ENCODE data around the gene VAV3.

Gene VAV3

DNA sequence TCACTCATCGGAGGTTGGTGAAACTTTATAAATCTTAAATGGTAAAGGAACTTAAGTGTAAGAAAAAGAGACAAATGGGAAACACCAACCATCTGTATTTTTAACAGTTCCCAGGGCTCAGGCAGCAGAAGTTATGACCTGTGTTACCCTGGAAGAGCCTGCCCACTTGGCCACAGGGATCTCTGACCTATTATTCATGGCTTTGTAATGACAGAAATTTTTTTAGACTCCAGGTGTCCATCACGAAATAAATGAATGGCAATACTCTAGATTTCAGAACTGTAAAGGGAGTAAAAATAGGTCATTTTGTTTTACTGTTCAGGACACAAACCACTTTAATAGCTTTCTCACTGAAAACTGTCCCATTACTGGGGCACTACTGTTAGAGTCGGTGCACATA, 389.8 kb downstream of the VAV3 start:
- DNase-seq (ENCODE audit: low spot score): no peak

- no peak for DNase-seq (ENCODE audit: low spot score)
Measured at GRCh38 chr1:107574044-107574443, 390.9 kb downstream of the VAV3 start.

DNA sequence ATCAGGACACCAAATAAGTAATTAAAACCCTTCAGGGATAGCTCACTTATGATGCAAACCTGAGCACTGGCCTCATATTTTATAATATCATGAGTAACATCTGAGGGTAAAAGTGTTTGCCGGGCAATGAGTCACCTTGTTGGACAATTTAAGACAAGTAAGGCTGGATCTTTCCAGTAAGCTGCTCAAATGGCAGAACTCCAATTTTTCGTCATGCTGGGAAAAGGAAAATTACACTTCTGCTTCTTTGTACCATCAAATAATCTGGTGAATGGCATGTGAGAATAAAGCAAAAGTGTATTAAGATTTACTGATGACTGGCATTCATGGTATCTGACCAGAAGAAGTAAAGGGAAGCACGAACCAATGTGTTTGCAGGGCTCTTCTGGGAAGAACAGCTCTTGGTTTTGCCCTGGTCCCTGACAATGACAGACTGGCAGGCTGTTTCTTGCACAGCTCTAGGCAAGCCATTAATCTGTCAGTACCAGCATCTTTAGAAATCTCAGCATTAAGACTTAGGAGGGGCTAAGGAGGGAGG, 392.2 kb downstream of the VAV3 start:
- peak; percentile 74 for DNase-seq (ENCODE audit: low spot score)

DNA sequence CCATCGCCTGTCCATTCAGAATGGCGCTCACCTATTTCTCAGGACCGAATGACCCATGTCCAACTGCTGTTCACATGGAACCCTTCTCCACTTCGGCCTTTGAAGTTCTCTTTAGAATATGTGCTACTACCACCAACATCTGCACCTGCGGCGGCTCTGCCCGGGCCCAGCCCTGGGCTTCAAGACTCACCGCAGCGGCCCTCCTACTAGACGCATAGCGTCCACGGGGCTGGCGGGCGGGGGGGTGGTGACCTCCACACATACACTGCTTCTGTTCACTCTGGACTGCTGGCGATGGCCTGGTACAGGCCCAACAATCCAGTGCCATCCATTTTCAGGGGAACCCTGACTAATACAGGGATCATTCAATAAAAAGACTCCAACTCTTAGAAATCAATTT, 394.2 kb downstream of the VAV3 start:
- no peak for DNase-seq (ENCODE audit: low spot score)

- DNase-seq (ENCODE audit: low spot score): no peak
Measured at GRCh38 chr1:107563441-107563840, 401.5 kb downstream of the VAV3 start.

GRCh38 chr1:107559881-107560280, 405.1 kb downstream of the VAV3 start:
- peak; percentile 45 for DNase-seq (ENCODE audit: low spot score)

DNA sequence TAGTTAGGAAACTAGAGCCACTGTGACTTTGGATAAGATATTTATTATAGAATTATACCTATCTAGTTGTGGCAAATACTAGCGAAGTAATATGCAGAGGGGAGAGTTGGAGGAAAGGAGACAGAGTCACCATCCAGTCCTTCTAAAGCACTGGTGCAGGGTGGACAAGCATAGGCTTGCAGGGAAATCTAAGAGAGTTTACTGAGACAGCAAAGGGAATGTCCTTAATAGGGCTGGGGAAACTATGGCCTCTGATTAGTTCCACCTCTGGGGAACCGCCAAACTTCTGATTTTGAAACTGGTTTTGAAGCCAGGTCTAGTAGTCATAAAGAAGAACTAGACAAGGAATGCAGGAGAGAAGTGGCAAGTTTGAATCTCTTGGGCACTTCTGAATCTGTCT, 407.9 kb downstream of the VAV3 start:
- no peak for DNase-seq (ENCODE audit: low spot score)

- no peak for DNase-seq (ENCODE audit: low spot score)
Measured at GRCh38 chr1:107555578-107555977, 409.4 kb downstream of the VAV3 start.

DNA sequence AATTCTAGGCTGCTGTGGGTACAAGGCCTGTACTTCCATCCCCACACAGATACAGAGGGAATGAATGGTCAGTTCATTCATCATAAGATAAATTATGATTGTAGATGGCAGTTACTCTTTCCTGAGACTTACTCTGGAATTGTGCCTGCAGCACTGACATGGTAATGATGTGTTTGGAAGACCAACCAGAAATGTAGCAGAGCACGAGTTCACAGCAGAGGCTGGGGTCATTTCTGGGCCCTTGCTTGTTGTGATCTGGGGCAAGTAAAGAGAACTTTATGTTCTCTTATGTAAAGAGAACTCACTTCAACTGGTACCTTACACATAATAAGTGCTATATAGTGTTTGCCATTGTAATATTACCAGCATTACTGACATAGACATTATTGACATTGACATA, 412.2 kb downstream of the VAV3 start:
- DNase-seq (ENCODE audit: low spot score): no peak

DNA sequence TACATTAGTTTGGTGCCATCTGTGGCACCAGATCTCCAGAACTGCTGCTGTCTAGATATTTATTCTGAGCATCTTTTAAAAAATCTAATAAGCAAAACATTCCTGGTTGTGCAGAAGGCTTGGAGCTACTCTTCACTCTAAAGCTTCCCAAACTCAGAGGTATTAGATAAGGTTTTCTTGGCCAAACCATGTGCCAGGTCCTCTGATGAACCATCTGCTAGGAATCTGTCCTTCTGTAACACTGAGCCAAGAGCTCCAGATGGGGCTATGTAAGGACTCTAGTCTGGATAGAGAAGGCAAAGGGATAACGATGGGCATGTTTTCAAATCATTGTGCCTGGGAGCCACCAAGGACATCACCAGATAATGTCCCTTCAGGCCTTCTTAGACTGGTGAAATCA, 413.5 kb downstream of the VAV3 start:
- peak; percentile 61 for DNase-seq (ENCODE audit: low spot score)

DNA sequence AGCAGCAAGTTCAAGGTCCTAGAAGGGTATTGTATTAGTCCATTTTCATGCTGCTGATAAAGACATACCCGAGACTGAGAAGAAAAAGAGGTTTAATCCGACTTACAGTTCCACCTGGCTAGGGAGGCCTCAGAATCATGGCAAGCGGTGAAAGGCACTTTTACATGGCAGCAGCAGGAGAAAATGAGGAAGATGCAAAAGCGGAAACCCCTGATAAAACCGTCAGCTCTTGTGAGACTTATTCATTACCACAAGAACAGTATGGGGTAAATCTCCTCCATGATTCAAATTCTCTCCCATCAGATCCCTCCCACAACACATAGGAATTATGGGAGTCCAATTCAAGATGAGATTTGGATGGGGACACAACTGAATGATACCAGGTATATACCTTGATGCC, 414.6 kb downstream of the VAV3 start:
- DNase-seq (ENCODE audit: low spot score): no peak

DNA sequence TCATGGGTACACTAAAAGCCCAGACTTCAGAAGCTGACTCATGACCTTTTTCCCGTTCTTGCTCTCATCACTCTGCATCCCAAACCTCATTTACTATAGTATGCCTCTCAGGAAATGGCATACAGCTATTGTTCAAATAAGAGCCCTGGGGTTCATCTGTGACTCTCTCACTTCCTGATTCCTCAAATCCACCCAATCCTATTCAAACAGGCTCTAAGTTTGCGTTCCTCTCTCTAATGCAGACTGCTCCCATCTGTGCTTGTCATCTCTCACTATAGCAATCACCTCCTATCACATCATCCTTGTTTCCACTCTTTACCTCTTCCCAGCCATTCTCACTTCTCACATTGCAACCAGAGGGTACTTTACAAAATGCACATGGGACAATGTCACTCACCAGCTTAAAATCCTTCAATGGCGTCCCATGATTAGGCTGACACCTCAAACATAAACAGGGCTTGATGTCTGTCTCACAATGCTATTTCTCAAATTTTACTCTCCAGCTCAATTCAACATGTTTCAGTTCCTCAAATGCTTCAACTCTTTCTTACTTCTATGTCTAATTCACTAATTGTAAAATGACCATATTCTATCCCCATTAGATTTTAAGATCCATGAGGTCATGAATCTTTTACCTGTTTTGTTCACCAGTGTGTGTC, 415.7 kb downstream of the VAV3 start:
- DNase-seq (ENCODE audit: low spot score): no peak

- no peak for DNase-seq (ENCODE audit: low spot score)
Measured at GRCh38 chr1:107548276-107548675, 416.7 kb downstream of the VAV3 start.

GRCh38 chr1:107547363-107548155, 417.4 kb downstream of the VAV3 start:
- DNase-seq (ENCODE audit: low spot score): peak; percentile 29

GRCh38 chr1:107546576-107546975, 418.4 kb downstream of the VAV3 start:
- no peak for DNase-seq (ENCODE audit: low spot score)

- no peak for DNase-seq (ENCODE audit: low spot score)
Measured at GRCh38 chr1:107545879-107546278, 419.1 kb downstream of the VAV3 start.

GRCh38 chr1:107545056-107545577, 419.9 kb downstream of the VAV3 start:
- no peak for DNase-seq (ENCODE audit: low spot score)

DNA sequence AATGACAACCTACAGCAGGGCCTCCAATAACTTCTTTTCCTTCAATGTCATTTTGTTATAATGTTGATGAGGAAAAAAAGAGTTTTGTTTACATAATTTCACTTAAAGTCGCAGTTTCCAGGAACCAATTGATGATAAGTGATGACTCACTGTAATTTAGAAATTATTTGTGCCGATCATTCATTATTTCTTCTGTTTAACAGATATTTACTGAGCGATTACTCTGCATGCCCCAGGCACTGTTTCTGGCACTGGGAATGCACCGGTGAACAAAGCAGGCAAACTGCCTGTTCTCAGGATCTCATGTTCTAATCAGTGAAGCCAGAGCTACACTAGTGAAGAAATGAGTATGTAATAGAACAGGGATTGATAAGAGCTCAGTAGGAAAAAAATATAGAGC, 420.7 kb downstream of the VAV3 start:
- DNase-seq (ENCODE audit: low spot score): no peak

DNA sequence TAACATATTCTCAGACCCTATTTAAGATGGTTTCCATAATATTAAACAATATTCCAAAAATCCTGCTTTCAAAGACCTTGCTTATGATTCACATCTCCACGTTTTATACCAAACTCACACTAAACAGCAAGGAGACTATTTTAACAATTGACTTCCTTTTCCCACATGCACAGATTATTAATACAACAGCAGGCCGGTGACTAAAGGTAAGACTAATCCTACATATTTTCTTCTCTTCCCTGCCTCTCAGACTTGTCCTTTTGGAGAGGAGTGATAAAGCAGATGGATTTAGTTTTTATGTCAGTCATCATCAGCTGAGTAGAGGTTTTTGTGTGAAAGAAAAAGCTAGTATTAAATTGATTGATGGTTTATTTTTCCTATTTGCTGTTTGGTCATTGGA, 423.6 kb downstream of the VAV3 start:
- no peak for DNase-seq (ENCODE audit: low spot score)

DNA sequence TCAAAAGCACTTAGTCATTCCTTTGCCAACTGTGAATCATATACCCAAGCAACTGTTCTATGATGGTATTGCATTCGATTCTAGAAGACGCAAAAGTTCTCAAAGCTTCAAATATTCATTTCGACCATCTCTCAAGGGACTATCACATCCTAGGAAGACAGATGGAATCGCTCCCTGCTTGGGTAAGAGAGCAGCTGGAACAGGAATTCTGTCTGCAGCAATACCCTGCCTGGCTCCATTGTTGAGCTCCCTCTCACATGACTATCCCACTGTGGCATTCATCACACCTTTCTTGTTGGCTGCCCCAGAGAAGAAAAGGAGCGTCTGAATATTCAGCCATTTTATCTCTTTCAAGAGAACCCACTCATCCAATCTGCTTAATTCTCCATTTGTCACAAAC, 426.5 kb downstream of the VAV3 start:
- no peak for DNase-seq (ENCODE audit: low spot score)

GRCh38 chr1:107536266-107536665, 428.7 kb downstream of the VAV3 start:
- DNase-seq (ENCODE audit: low spot score): no peak

GRCh38 chr1:107535091-107535490, 429.9 kb downstream of the VAV3 start:
- no peak for DNase-seq (ENCODE audit: low spot score)

GRCh38 chr1:107534632-107535031, 430.3 kb downstream of the VAV3 start:
- DNase-seq (ENCODE audit: low spot score): no peak
